Measurements from ENCODE around the gene CDC42BPG. TPM values are rescaled to one million over a fixed set of nuclear protein-coding genes. Genes with fewer than 3 reads are reported as not detected.

The CDC42BPG gene
- total RNA-seq, 3 donors from 2014 or later = 5.9 to 14.9 TPM; not detected in 1

DNA sequence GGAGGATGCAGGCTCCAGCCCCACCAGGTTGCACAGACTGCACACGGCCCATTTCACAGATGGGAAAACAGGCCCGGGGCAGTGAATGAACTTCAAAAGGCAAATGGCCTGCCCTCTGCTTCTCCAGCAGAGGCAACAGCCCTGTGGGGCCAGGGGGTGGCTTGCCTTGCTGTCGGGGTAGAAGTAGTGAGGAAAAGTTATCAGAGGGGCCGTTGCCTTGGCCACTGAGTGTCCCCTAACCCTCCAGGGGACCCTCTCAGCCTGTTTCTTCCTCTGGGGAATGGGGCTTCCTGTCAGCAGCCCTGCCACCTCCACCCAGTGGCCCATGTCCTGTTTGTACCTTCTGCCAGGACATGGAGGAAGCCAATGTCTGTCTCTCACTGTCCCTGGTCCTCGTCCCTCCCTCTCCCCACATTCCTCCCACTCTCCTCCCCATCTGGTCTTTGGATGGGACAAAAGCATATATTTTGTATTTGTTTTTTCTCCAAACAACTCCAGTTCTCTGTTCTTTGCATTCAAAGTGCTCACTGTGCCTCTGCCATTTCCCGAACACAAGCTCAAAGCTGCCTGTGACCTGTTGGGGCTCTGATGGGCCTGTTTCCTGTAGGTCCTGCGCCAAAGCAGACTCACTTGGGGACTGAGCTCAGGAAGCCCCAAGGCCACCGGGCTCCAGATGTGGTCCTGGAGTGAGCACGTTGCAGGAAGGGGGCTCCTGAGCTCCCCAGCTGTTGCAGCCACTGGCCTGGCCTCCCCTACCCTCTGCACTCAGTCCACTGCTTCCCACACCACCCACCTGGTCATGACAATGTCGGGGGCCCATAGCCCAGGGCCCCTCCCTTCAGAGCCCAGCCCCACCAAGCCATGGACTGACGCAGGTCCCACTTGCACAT is 50.9 kb downstream of the CDC42BPG start:
- Histone ChIP-seq H3K27ac (peak overlapping the region in 1 of 2 donors; percentile 52), H3K4me1 (no peaks in the 10 kb centered on the region), H3K4me3 (no peak overlapping the region), H3K36me3 (no peaks in the 10 kb centered on the region), H3K9me3 (no peaks in the 10 kb centered on the region), H3K27me3 (no peaks in the 10 kb centered on the region)
- no peak for DNase-seq (ENCODE audit: low spot score in 2 of 2)
- no peak for TF ChIP-seq POLR2A (IDR thresholded peaks at IDR 0.05)
- TF ChIP-seq CTCF (IDR thresholded peaks at IDR 0.05) = no peak
- intact Hi-C loops (cut with DNase I; ENCODE audit: low total_unique reads) = no loop called here

GRCh38 chr11:64792482-64792881 is 52.0 kb downstream of the CDC42BPG start:
- no peaks in the 10 kb centered on the region for H3K9me3 ChIP-seq
- H3K4me1 ChIP-seq = no peaks in the 10 kb centered on the region
- no peaks in the 10 kb centered on the region for H3K27me3 ChIP-seq
- no peaks in the 10 kb centered on the region for H3K36me3 ChIP-seq
- intact Hi-C loops (cut with DNase I; ENCODE audit: low total_unique reads) = no loop called here
- peak overlapping the region in 1 of 2 donors; percentile 7 for H3K27ac ChIP-seq
- H3K4me3 ChIP-seq = no peak overlapping the region
- TF ChIP-seq CTCF (IDR thresholded peaks at IDR 0.05) (no peak), POLR2AphosphoS5 (IDR thresholded peaks at IDR 0.05) (no peak), POLR2A (IDR thresholded peaks at IDR 0.05) (no peak)
- DNase-seq (ENCODE audit: low spot score in 2 of 2) = no peak

GRCh38 chr11:64791781-64792291 is 52.6 kb downstream of the CDC42BPG start:
- Histone ChIP-seq H3K27ac (no peak overlapping the region), H3K27me3 (no peaks in the 10 kb centered on the region), H3K9me3 (no peaks in the 10 kb centered on the region), H3K4me3 (no peak overlapping the region), H3K4me1 (no peaks in the 10 kb centered on the region), H3K36me3 (no peaks in the 10 kb centered on the region)
- TF ChIP-seq POLR2AphosphoS5 (IDR thresholded peaks at IDR 0.05) (no peak), CTCF (IDR thresholded peaks at IDR 0.05) (no peak), POLR2A (IDR thresholded peaks at IDR 0.05) (no peak)
- intact Hi-C loops (cut with DNase I; ENCODE audit: low total_unique reads) = no loop called here
- no peak for DNase-seq (ENCODE audit: low spot score in 2 of 2)

- H3K36me3 ChIP-seq = no peaks in the 10 kb centered on the region
- no peak overlapping the region for H3K4me3 ChIP-seq
- no peaks in the 10 kb centered on the region for H3K4me1 ChIP-seq
- DNase-seq (ENCODE audit: low spot score in 2 of 2) = no peak
- H3K9me3 ChIP-seq = no peaks in the 10 kb centered on the region
- no peak overlapping the region for H3K27ac ChIP-seq
- TF ChIP-seq POLR2AphosphoS5 (IDR thresholded peaks at IDR 0.05) = no peak
- no peak for TF ChIP-seq CTCF (IDR thresholded peaks at IDR 0.05)
- no peak for TF ChIP-seq POLR2A (IDR thresholded peaks at IDR 0.05)
- H3K27me3 ChIP-seq = no peaks in the 10 kb centered on the region
- intact Hi-C loops (cut with DNase I; ENCODE audit: low total_unique reads) = no loop called here
These were observed 54.0 kb downstream of the CDC42BPG start for GRCh38 chr11:64790205-64791095.

All from breast epithelium (tissue), 4 donors.